Heart left ventricle (tissue), 16 donors: ENCODE measurements around the gene ZNF184. TPM values are rescaled to one million over a fixed set of nuclear protein-coding genes. Genes with fewer than 3 reads are reported as not detected.

Experiments
- ATAC-seq, 4 donors: fragments of 200-7000 bp; cut with Tn5 transposase; one replicate each; pipeline ENCODE4 v1.9.1; 2020 to 2022; ENCODE audit warnings: moderate library complexity in 4 of 4, mild to moderate bottlenecking in 3 of 4, moderate number of reproducible peaks in 1 of 4
- DNase-seq, 5 donors: peaks; one replicate each; pipeline ENCODE4 v3.0.0-alpha.2; 2020
- H3K27ac ChIP-seq, 12 donors: fragments of 200-600 bp; sonication (generic) in 4 of 12; one replicate each; pipeline versions ENCODE4 v1.5.0 to v1.8.0; 2016 to 2022; ENCODE audit warnings: mild to moderate bottlenecking in 2 of 12
- H3K27me3 ChIP-seq, 9 donors: fragments of 200-600 bp; sonication (generic) in 2 of 9; one replicate each; pipeline versions ENCODE4 v1.5.1 to v1.8.0; 2016 to 2022; ENCODE audit warnings: mild to moderate bottlenecking in 3 of 9
- H3K36me3 ChIP-seq, 9 donors: fragments of 200-600 bp; sonication (generic) in 2 of 9; one replicate each; pipeline versions ENCODE4 v1.5.0 to v1.8.0; 2018 to 2022; ENCODE audit warnings: mild to moderate bottlenecking in 2 of 9
- H3K4me1 ChIP-seq, 12 donors: fragments of 200-600 bp; sonication (generic) in 4 of 12; one replicate each; pipeline versions ENCODE4 v1.5.0 to v1.8.0; 2016 to 2022; ENCODE audit warnings: mild to moderate bottlenecking in 3 of 12
- H3K4me3 ChIP-seq, 12 donors: fragments of 200-600 bp; sonication (generic) in 4 of 12; one replicate each; pipeline versions ENCODE4 v1.5.0 to v1.8.0; 2017 to 2022; ENCODE audit warnings: mild to moderate bottlenecking in 9 of 12, moderate library complexity in 4 of 12
- H3K9me3 ChIP-seq, 12 donors: fragments of 200-600 bp; sonication (generic) in 4 of 12; one replicate each; pipeline versions ENCODE4 v1.5.0 to v1.8.0; 2016 to 2022; ENCODE audit warnings: mild to moderate bottlenecking in 1 of 12
- CTCF ChIP-seq, 12 donors: fragments of 200-600 bp; sonication (generic) in 4 of 12; IDR thresholded peaks; one replicate each; pipeline versions ENCODE4 v1.5.0 to v1.8.0; 2018 to 2022; ENCODE audit warnings: antibody characterized with exemption in 12 of 12, mild to moderate bottlenecking in 5 of 12
- POLR2A ChIP-seq, 2 donors: fragments of 450-650 bp; IDR thresholded peaks; one replicate each; pipeline ENCODE4 v1.6.1; 2017; ENCODE audit warnings: antibody characterized with exemption in 2 of 2, mild to moderate bottlenecking in 2 of 2, moderate library complexity in 2 of 2
- WGBS, 4 donors: extraction: QIAGEN DNeasy Blood & Tissue Kit in 2 of 4; methylation state at CpG; one replicate each; pipeline versions ENCODE4 v1.1.5 to v1.1.7; 2013 to 2018; 5-methylcytosine and 5-hydroxymethylcytosine counted together
- intact Hi-C, 10 donors: fragments of 100-400 bp; cut with DNase I; formaldehyde crosslinking; loops; one replicate each; pipeline versions ENCODE4 v1.11.1 to v1.14.2; 2022
- polyA plus RNA-seq, 2 donors: library from polyadenylated mRNA; stranded (reverse); fragments of 200-250 nt; gene quantifications; one replicate each; pipeline ENCODE4 v1.2.3, GENCODE V29; 2013
- total RNA-seq, 9 donors: library from RNA; depleted of rRNA in 2 of 9; stranded (reverse); fragments of >200 nt in 2 of 9; fragmentation: NEBNext Ultra II Directional in 3 of 9; extraction: Animal tissue kit (Norgen Biotek cat#: 25700) in 3 of 9; gene quantifications; one replicate each; pipeline versions ENCODE4 v1.1.0 to v1.2.4, GENCODE V29; 2016 to 2023
- donor health status: ischemic (EF 13 %, LVEDD 7.1; RV severe dilation, severe dysfunction).
- donor health status: healthy with polysubstance abuse.
- donor health status: DM: no; HTN: yes; CAD: no.
- donor health status: DM: no; HTN: no; CAD: no.
- donor health status: ischemic (EF 25% LVEDD 6.9; RV normal size, moderate dysfunction).
- donor health status: ischemic (EF 25% LVEDD 5.7; RV mildly dilated, moderate dysfunction).
- donor health status: healthy.
- donor health status: DM: yes; HTN: yes; CAD: no.
- donor health status: ischemic (EF 35%, LVEDD 5.7; RV mildly dilated, moderate dysfunction).
- donor health status: nonischemic (EF 11% LVEDD 7.7; RV severe dilation, severe dysfunction).
- donor health status: DM: yes; HTN: yes; CAD: no.
- donor health status: PGD.
- donor health status: ischemic (EF 29% LVEDD 5.4; RV normal size, mild dysfunction).
- donor health status: nonischemic (EF 23%, LVEDD 6.1; RV moderate dilation, normal function).

Gene ZNF184
- total and polyA plus RNA-seq, 11 donors, result 0.99 to 6.5 (median 3.7) TPM

- intact Hi-C loops, result loop anchor here in 9 of 10 donors (5.0 to 10.0 kb wide), 10 partner anchors 87 to 1450 kb away; partner anchors contain the start of gene ZNF391 (in 1 of the 9)
- peaks cover 0 to 39% (median 25%) of the 10 kb centered on the region in 12 donors for H3K4me1 ChIP-seq
- no peaks in the 10 kb centered on the region for H3K27me3 ChIP-seq
- H3K36me3 ChIP-seq, result peaks cover 0 to 11% (median 3%) of the 10 kb centered on the region in 9 donors
- WGBS, 4 donors, result 90 to 95% (median 92%) methylated on average over 3 of the region's 3 CpGs
- DNase-seq, result no peak
- ATAC-seq, result no peak
- no peak overlapping the region for H3K27ac ChIP-seq
- H3K9me3 ChIP-seq, result no peaks in the 10 kb centered on the region
- H3K4me3 ChIP-seq, result no peak overlapping the region
- TF ChIP-seq CTCF (IDR thresholded peaks at IDR 0.05) (no peak), POLR2A (IDR thresholded peaks at IDR 0.05) (no peak)
Measured at GRCh38 chr6:27474672-27475071, 1.8 kb upstream of the ZNF184 start.

GRCh38 chr6:27474172-27474465 is 1.2 kb upstream of the ZNF184 start:
- WGBS, 4 donors, result 84 to 94% (median 90%) methylated on average over 4 of the region's 4 CpGs
- DNase-seq (no peak), ATAC-seq (no peak)
- TF ChIP-seq POLR2A (IDR thresholded peaks at IDR 0.05) (no peak), CTCF (IDR thresholded peaks at IDR 0.05) (no peak)
- peaks cover 0 to 40% (median 25%) of the 10 kb centered on the region in 12 donors for H3K4me1 ChIP-seq
- peaks cover 0 to 16% (median 8%) of the 10 kb centered on the region in 9 donors for H3K36me3 ChIP-seq
- no peaks in the 10 kb centered on the region for H3K27me3 ChIP-seq
- H3K4me3 ChIP-seq, result peak overlapping the region in 7 of 12 donors; percentile 82 to 99 (median 89)
- no peaks in the 10 kb centered on the region for H3K9me3 ChIP-seq
- no peak overlapping the region for H3K27ac ChIP-seq
- intact Hi-C loops, result loop anchor here in 6 of 10 donors (5.0 to 10.0 kb wide), 9 partner anchors 87 to 1449 kb away; partner anchors contain the start of gene ZNF391 (in 1 of the 6)

- WGBS, 4 donors, result 2 to 3% (median 2%) methylated on average over 13 of the region's 13 CpGs
- Histone ChIP-seq H3K27me3 (no peaks in the 10 kb centered on the region), H3K9me3 (no peaks in the 10 kb centered on the region), H3K27ac (peak overlapping the region in 11 of 12 donors; percentile 73 to 92 (median 87)), H3K4me3 (peak overlapping the region; percentile 52 to 99 (median 86)), H3K4me1 (peaks cover 0 to 31% (median 17%) of the 10 kb centered on the region in 12 donors), H3K36me3 (peaks cover 0 to 35% (median 27%) of the 10 kb centered on the region in 9 donors)
- ATAC-seq (peak; percentile 12 to 51 (median 40)), DNase-seq (peak in 4 of 5 donors; percentile 26 to 55 (median 38))
- TF ChIP-seq CTCF (IDR thresholded peaks at IDR 0.05), result no peak
- TF ChIP-seq POLR2A (IDR thresholded peaks at IDR 0.05), result no peak
- intact Hi-C loops, result loop anchor here in 6 of 10 donors (5.0 to 10.0 kb wide), 9 partner anchors 85 to 1447 kb away; partner anchors contain the start of gene ZNF391 (in 1 of the 6)
Measured at GRCh38 chr6:27472182-27472616, 706 bp downstream of the ZNF184 start.

GRCh38 chr6:27471365-27472115 is 1.4 kb downstream of the ZNF184 start:
- no peak for TF ChIP-seq POLR2A (IDR thresholded peaks at IDR 0.05)
- TF ChIP-seq CTCF (IDR thresholded peaks at IDR 0.05), result no peak
- DNase-seq (no peak), ATAC-seq (no peak)
- Histone ChIP-seq H3K4me3 (peak overlapping the region in 10 of 12 donors; percentile 74 to 99 (median 88)), H3K36me3 (peaks cover 0 to 42% (median 34%) of the 10 kb centered on the region in 9 donors), H3K27ac (peak overlapping the region in 5 of 12 donors; percentile 86 to 92 (median 89)), H3K27me3 (no peaks in the 10 kb centered on the region), H3K4me1 (peaks cover 0 to 31% (median 17%) of the 10 kb centered on the region in 12 donors), H3K9me3 (no peaks in the 10 kb centered on the region)
- 53 to 60% (median 56%) methylated on average over 6 of the region's 6 CpGs for WGBS, 4 donors
- intact Hi-C loops, result loop anchor here in 6 of 10 donors (5.0 to 10.0 kb wide), 9 partner anchors 84 to 1447 kb away; partner anchors contain the start of gene ZNF391 (in 1 of the 6)
